ENCODE data around the gene EBNA1BP2. TPM values are rescaled to one million over a fixed set of nuclear protein-coding genes. Genes with fewer than 3 reads are reported as not detected.

EBNA1BP2 gene
- total and polyA plus RNA-seq, 2 of the 13 experiments (the other 11 are each of a cell fraction or from before 2014, with no cell fraction given), result 27.1 to 102 TPM

GRCh38 chr1:43172527-43172972, 460 bp upstream of the EBNA1BP2 start (continued):
- TF ChIP-seq ZNF407 (CRISPR knock-in tag; IDR thresholded peaks at IDR 0.05; ENCODE audit: not compliant biosample characterization) (no peak), ZNF543 (CRISPR knock-in tag; IDR thresholded peaks at IDR 0.05) (0 out of 2 replicates have a peak, but pooled peaks have one; percentile 36), SMAD9 (CRISPR knock-in tag; IDR thresholded peaks at IDR 0.05) (no peak), FOXO4 (CRISPR knock-in tag; conservative IDR thresholded peaks at IDR 0.05) (0 out of 2 replicates have a peak, but pooled peaks have one; percentile 83), KAT2B (IDR thresholded peaks at IDR 0.05; ENCODE audit: borderline replicate concordance, low read depth, low read length) (no peak), ZNF263 (CRISPR knock-in tag; IDR thresholded peaks at IDR 0.05) (peak; percentile 81), ZMYM2 (CRISPR knock-in tag; IDR thresholded peaks at IDR 0.05) (peak; percentile 41; the same call in 1 of the 2 replicates), BRCA1 (CRISPR knock-in tag; IDR thresholded peaks at IDR 0.05) (0 out of 2 replicates have a peak, but pooled peaks have one; percentile 10), CREB1 (IDR thresholded peaks at IDR 0.05) (no peak), CREB1 (CRISPR knock-in tag; IDR thresholded peaks at IDR 0.05) (peak; percentile 27; the same call in 1 of the 2 replicates), ARNTL (CRISPR knock-in tag; IDR thresholded peaks at IDR 0.05) (no peak), ZNF775 (CRISPR knock-in tag; IDR thresholded peaks at IDR 0.05; ENCODE audit: borderline replicate concordance) (0 out of 2 replicates have a peak, but pooled peaks have one; percentile 46), ZNF234 (CRISPR knock-in tag; conservative IDR thresholded peaks at IDR 0.05) (peak; percentile 52; the same call in 1 of the 2 replicates), ZNF343 (CRISPR knock-in tag; IDR thresholded peaks at IDR 0.05) (no peak), HCFC1 (IDR thresholded peaks at IDR 0.05; ENCODE audit: low read depth, low read length) (no peak), ZNF331 (CRISPR knock-in tag; IDR thresholded peaks at IDR 0.05) (peak; percentile 43; the same call in 1 of the 2 replicates), HDAC2 (CRISPR knock-in tag; IDR thresholded peaks at IDR 0.05) (no peak), ZBTB25 (CRISPR knock-in tag; IDR thresholded peaks at IDR 0.05) (0 out of 2 replicates have a peak, but pooled peaks have one; percentile 6), ZNF879 (CRISPR knock-in tag; IDR thresholded peaks at IDR 0.05) (peak; percentile 80; the same call in 1 of the 2 replicates), RFX5 (IDR thresholded peaks at IDR 0.05; ENCODE audit: low read depth, low read length) (no peak)
